ENCODE measurements around the gene WDR59.

DNA sequence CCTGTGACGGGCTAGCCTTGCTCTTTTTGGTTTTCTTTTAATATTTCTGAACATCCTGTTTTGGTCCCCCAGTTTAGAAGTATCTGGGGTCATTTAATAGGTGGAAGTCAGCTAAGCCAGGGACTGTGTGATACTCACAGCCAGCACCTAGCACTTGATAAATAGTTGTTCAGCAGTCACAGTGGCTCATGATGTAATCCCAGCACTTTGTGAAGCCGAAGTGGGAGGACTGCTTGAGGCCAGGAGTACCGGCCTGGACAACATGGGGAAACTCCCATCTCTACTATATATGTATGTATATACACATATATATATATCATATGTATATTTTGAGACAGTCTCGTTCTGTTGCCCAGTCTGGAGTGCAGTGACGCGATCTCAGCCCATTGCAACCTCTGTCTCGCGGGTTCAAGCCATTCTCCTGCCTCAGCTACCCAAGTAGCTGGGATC, 12.1 kb upstream of the WDR59 start:
- TF ChIP-seq, protein P1, sequence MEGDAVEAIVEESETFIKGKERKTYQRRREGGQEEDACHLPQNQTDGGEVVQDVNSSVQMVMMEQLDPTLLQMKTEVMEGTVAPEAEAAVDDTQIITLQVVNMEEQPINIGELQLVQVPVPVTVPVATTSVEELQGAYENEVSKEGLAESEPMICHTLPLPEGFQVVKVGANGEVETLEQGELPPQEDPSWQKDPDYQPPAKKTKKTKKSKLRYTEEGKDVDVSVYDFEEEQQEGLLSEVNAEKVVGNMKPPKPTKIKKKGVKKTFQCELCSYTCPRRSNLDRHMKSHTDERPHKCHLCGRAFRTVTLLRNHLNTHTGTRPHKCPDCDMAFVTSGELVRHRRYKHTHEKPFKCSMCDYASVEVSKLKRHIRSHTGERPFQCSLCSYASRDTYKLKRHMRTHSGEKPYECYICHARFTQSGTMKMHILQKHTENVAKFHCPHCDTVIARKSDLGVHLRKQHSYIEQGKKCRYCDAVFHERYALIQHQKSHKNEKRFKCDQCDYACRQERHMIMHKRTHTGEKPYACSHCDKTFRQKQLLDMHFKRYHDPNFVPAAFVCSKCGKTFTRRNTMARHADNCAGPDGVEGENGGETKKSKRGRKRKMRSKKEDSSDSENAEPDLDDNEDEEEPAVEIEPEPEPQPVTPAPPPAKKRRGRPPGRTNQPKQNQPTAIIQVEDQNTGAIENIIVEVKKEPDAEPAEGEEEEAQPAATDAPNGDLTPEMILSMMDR (IDR thresholded peaks at IDR 0.05): no peak
- TF ChIP-seq POLR2AphosphoS2 (conservative IDR thresholded peaks at IDR 0.05; ENCODE audit: low read length): no peak
- TF ChIP-seq RAD21 (conservative IDR thresholded peaks at IDR 0.05 in 1 of 2, IDR thresholded peaks at IDR 0.05 in 1 of 2): no peak
- no peak for TF ChIP-seq HEYL (CRISPR knock-in tag; IDR thresholded peaks at IDR 0.05)
- TF ChIP-seq POLR2A (IDR thresholded peaks at IDR 0.05; ENCODE audit: low read length): no peak
- TF ChIP-seq TP53 (CRISPR knock-in tag; IDR thresholded peaks at IDR 0.05): no peak
- TF ChIP-seq EP300 (IDR thresholded peaks at IDR 0.05): no peak
- no peak for TF ChIP-seq CBX2 (IDR thresholded peaks at IDR 0.05; ENCODE audit: borderline replicate concordance, low read depth)
- TF ChIP-seq, protein P2, sequence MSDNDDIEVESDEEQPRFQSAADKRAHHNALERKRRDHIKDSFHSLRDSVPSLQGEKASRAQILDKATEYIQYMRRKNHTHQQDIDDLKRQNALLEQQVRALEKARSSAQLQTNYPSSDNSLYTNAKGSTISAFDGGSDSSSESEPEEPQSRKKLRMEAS (IDR thresholded peaks at IDR 0.05): no peak
- TF ChIP-seq MYC (IDR thresholded peaks at IDR 0.05; ENCODE audit: borderline replicate concordance, low read length): no peak
- TF ChIP-seq, protein P3, sequence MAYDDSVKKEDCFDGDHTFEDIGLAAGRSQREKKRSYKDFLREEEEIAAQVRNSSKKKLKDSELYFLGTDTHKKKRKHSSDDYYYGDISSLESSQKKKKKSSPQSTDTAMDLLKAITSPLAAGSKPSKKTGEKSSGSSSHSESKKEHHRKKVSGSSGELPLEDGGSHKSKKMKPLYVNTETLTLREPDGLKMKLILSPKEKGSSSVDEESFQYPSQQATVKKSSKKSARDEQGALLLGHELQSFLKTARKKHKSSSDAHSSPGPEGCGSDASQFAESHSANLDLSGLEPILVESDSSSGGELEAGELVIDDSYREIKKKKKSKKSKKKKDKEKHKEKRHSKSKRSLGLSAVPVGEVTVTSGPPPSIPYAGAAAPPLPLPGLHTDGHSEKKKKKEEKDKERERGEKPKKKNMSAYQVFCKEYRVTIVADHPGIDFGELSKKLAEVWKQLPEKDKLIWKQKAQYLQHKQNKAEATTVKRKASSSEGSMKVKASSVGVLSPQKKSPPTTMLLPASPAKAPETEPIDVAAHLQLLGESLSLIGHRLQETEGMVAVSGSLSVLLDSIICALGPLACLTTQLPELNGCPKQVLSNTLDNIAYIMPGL (CRISPR knock-in tag; IDR thresholded peaks at IDR 0.05; ENCODE audit: borderline replicate concordance): no peak
- TF ChIP-seq SMC3 (IDR thresholded peaks at IDR 0.05): no peak
